ENCODE results near the gene GALNT3.

DNA sequence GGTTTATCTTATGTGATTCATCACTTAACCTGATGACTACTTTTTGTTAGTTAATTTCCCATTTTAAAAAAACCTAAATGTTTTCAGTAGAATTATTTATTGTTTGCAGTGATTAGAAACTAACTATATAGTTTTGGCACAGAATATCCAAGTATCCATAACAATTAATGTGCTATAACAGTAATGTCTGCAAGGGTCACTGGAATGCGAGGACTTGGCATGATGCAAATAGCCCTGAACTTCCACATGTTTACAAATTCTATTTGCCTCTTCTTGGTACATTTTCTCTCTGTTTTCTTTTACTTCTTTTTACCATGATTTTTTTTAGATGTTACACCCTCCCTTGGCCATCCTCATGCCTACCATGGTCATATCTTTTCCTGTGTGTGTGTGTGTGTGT lies 49.3 kb upstream of the GALNT3 start:
- TF ChIP-seq, protein P1, sequence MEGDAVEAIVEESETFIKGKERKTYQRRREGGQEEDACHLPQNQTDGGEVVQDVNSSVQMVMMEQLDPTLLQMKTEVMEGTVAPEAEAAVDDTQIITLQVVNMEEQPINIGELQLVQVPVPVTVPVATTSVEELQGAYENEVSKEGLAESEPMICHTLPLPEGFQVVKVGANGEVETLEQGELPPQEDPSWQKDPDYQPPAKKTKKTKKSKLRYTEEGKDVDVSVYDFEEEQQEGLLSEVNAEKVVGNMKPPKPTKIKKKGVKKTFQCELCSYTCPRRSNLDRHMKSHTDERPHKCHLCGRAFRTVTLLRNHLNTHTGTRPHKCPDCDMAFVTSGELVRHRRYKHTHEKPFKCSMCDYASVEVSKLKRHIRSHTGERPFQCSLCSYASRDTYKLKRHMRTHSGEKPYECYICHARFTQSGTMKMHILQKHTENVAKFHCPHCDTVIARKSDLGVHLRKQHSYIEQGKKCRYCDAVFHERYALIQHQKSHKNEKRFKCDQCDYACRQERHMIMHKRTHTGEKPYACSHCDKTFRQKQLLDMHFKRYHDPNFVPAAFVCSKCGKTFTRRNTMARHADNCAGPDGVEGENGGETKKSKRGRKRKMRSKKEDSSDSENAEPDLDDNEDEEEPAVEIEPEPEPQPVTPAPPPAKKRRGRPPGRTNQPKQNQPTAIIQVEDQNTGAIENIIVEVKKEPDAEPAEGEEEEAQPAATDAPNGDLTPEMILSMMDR (IDR thresholded peaks at IDR 0.05), result no peak
- no peak for TF ChIP-seq POLR2A (IDR thresholded peaks at IDR 0.05)

Data from Peyer's patch (tissue), 4 donors.